ENCODE data around the gene CAPN10.
A peak's percentile ranks its signal among the peaks of the same experiment; 100 is the strongest.

Gene CAPN10

DNA sequence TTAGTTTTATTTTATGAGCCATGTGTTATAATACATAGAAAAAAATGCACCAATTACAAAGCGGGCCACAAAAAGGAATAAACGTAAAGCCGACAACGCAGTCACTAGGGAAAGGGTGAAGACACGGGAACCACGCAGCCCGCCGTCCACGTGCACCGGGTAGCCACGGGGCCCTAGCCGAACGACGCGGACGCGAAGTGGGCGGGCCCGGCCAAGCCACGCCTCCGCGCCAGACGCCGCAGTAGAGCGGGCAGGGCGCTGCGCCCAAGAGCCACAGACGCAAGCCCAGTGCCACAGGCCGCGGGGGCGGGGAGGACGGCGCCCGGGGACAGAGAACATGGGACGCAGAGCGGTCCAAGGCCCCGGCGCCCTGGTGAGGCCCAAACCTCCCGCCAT lies 26.5 kb upstream of the CAPN10 start, which contains the start of gene DUSP28:
TSS of gene DUSP28 (plus strand) at position 274 of the 396 bp plus-strand sequence. CDS start 328 bp downstream, outside the sequence.
- no peak within 1 kb of the TSS for H2AK5ac ChIP-seq (ENCODE audit: low read depth, low read length)
- peak within 1 kb of the TSS; percentile 78 for H3K4me2 ChIP-seq (ENCODE audit: insufficient read depth, low read length, poor library complexity, severe bottlenecking)
- H2BK120ac ChIP-seq (ENCODE audit: low read depth, low read length) = peak within 1 kb of the TSS; percentile 49
- H3K4me3 ChIP-seq (ENCODE audit: low read length in 2 of 2) = peak within 1 kb of the TSS; percentile 79 to 92
- peaks cover 0 to 29% of the 10 kb centered on the region in 2 donors for H3K36me3 ChIP-seq (replicated peaks in 1 of 2; ENCODE audit: control insufficient read depth in 2 of 2, insufficient read depth in 2 of 2, low read length in 2 of 2)
- H3K9me3 ChIP-seq (replicated peaks in 1 of 2; ENCODE audit: control insufficient read depth in 2 of 2, insufficient read depth in 1 of 2, low read depth in 1 of 2, low read length in 2 of 2) = no peaks in the 10 kb centered on the region
- H4K8ac ChIP-seq (ENCODE audit: low read depth, low read length) = no peak within 1 kb of the TSS
- H2BK15ac ChIP-seq (ENCODE audit: low read length) = no peak within 1 kb of the TSS
- peak within 1 kb of the TSS; percentile 97 for H2AFZ ChIP-seq (ENCODE audit: low read length)
- peak within 1 kb of the TSS; percentile 90 for H3K9ac ChIP-seq (ENCODE audit: low read depth, low read length, poor library complexity)
- H2BK12ac ChIP-seq (ENCODE audit: low read length) = no peak within 1 kb of the TSS
- H3K79me1 ChIP-seq (ENCODE audit: low read depth, low read length) = peaks cover 7% of the 10 kb centered on the region
- H2BK5ac ChIP-seq (ENCODE audit: low read length) = peak within 1 kb of the TSS; percentile 75
- no CpG with 5 or more reads among the region's 39 CpGs for WGBS, 2 donors (ENCODE audit: extremely low coverage in 2 of 2, insufficient read length in 2 of 2, insufficient replicate concordance in 1 of 2)
- peak; percentile 69 for DNase-seq (ENCODE audit: low spot score)
- peak within 1 kb of the TSS; percentile 60 for H3K4ac ChIP-seq (ENCODE audit: low read length)
- no peak within 1 kb of the TSS for H4K91ac ChIP-seq (ENCODE audit: low read depth, low read length, poor library complexity)
- peak within 1 kb of the TSS; percentile 88 for H3K27ac ChIP-seq (replicated peaks; ENCODE audit: low read length)
- H3K27me3 ChIP-seq (ENCODE audit: control insufficient read depth in 3 of 3, insufficient read depth in 3 of 3, low read depth in 1 of 3, low read length in 3 of 3) = peaks cover 0 to 11% (median 0%) of the 10 kb centered on the region in 3 experiments
- H3K4me1 ChIP-seq (ENCODE audit: control insufficient read depth in 2 of 2, insufficient read depth in 1 of 2, low read depth in 1 of 2, low read length in 2 of 2) = peaks cover 7% of the 10 kb centered on the region in 2 donors
- peak within 1 kb of the TSS; percentile 77 for H3K23ac ChIP-seq (ENCODE audit: low read depth, low read length, poor library complexity)
- peak within 1 kb of the TSS; percentile 97 for H3K18ac ChIP-seq (ENCODE audit: low read length)
- no peak within 1 kb of the TSS for H3K14ac ChIP-seq (ENCODE audit: low read length)

DNA sequence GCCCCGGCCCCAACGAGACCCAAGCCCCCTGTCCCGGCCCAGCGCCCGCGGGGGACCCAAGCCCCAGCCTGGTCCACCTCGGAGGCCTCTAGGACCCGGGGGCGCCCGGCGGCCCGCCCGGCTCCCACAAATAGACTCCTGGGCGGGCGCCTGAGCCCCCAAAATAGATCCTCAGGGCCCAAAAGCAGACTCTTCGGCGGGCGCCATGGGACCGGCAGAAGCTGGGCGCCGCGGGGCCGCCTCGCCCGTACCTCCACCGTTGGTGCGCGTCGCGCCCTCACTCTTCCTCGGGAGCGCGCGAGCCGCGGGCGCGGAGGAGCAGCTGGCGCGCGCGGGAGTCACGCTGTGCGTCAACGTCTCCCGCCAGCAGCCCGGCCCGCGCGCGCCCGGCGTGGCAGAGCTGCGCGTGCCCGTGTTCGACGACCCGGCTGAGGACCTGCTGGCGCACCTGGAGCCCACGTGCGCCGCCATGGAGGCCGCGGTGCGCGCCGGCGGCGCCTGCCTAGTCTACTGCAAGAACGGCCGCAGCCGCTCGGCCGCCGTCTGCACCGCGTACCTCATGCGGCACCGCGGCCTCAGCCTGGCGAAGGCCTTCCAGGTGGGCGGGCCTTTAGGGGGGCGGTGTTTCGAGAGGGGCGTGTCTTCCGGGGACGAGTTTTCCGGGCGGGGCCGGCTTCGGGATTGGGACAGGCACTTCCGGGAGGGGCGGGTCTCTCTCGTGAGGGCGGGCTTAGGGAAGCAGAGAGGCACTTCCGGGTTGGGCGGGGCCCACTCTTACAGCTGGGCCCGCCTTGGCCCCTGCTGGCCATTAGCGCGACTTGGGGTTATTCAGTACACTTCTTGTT lies 25.8 kb upstream of the CAPN10 start:
- no CpG with 5 or more reads among the region's 101 CpGs for WGBS, 2 donors (ENCODE audit: extremely low coverage in 2 of 2, insufficient read length in 2 of 2, insufficient replicate concordance in 1 of 2)
- H2BK5ac ChIP-seq (ENCODE audit: low read length) = peak overlapping the region; percentile 75

DNA sequence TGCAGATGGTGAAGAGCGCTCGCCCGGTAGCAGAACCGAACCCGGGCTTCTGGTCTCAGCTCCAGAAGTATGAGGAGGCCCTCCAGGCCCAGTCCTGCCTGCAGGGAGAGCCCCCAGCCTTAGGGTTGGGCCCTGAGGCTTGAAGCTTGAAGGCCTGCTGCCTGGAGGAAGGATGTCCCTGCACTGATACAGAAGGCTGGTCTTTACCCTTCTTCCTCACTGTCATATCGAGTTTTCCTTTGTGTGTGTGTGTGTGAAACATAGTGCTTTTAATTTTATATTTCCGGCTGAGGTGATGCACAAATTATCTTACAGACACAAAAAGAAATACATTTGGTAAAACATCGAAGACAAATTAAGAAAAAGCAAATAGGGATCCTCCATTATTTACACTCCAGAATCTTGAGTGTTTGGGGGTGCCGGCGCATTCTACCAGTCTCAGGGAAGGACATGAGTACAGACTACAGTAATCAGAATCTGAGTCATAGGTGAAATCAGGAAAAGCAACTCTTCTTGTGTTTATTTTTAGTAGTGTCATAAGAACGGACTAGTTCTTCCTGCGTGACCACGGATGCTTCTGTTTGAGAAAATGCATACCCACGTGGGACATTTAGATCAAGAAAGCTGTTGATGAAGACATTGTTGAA lies 25.1 kb upstream of the CAPN10 start:
- no peak for DNase-seq (ENCODE audit: low spot score)
- no peak overlapping the region for H2BK5ac ChIP-seq (ENCODE audit: low read length)
- H3K9ac ChIP-seq (ENCODE audit: low read depth, low read length, poor library complexity) = peak overlapping the region; percentile 82
- H3K18ac ChIP-seq (ENCODE audit: low read length) = peak overlapping the region; percentile 95
- H3K36me3 ChIP-seq (replicated peaks in 1 of 2; ENCODE audit: control insufficient read depth in 2 of 2, insufficient read depth in 2 of 2, low read length in 2 of 2) = peaks cover 0 to 22% of the 10 kb centered on the region in 2 donors
- peak overlapping the region; percentile 97 for H2AFZ ChIP-seq (ENCODE audit: low read length)
- peaks cover 2% of the 10 kb centered on the region for H3K79me1 ChIP-seq (ENCODE audit: low read depth, low read length)
- peaks cover 0 to 11% (median 0%) of the 10 kb centered on the region in 3 experiments for H3K27me3 ChIP-seq (ENCODE audit: control insufficient read depth in 3 of 3, insufficient read depth in 3 of 3, low read depth in 1 of 3, low read length in 3 of 3)
- H2BK120ac ChIP-seq (ENCODE audit: low read depth, low read length) = peak overlapping the region; percentile 49
- H4K8ac ChIP-seq (ENCODE audit: low read depth, low read length) = no peak overlapping the region
- no peak overlapping the region for H3K4ac ChIP-seq (ENCODE audit: low read length)
- H3K4me3 ChIP-seq (ENCODE audit: low read length in 2 of 2) = peak overlapping the region; percentile 76 to 79
- H4K91ac ChIP-seq (ENCODE audit: low read depth, low read length, poor library complexity) = no peak overlapping the region
- no CpG with 5 or more reads among the region's 14 CpGs for WGBS, 2 donors (ENCODE audit: extremely low coverage in 2 of 2, insufficient read length in 2 of 2, insufficient replicate concordance in 1 of 2)
- H2AK5ac ChIP-seq (ENCODE audit: low read depth, low read length) = no peak overlapping the region
- H2BK15ac ChIP-seq (ENCODE audit: low read length) = no peak overlapping the region
- peak overlapping the region; percentile 96 for H3K14ac ChIP-seq (ENCODE audit: low read length)
- peaks cover 14% of the 10 kb centered on the region in 2 donors for H3K4me1 ChIP-seq (ENCODE audit: control insufficient read depth in 2 of 2, insufficient read depth in 1 of 2, low read depth in 1 of 2, low read length in 2 of 2)
- H3K4me2 ChIP-seq (ENCODE audit: insufficient read depth, low read length, poor library complexity, severe bottlenecking) = peak overlapping the region; percentile 78
- H3K23ac ChIP-seq (ENCODE audit: low read depth, low read length, poor library complexity) = no peak overlapping the region
- no peak overlapping the region for H2BK12ac ChIP-seq (ENCODE audit: low read length)
- peaks cover 0 to 2% of the 10 kb centered on the region in 2 donors for H3K9me3 ChIP-seq (replicated peaks in 1 of 2; ENCODE audit: control insufficient read depth in 2 of 2, insufficient read depth in 1 of 2, low read depth in 1 of 2, low read length in 2 of 2)
- H3K27ac ChIP-seq (replicated peaks; ENCODE audit: low read length) = peak overlapping the region; percentile 45

More for the DNA sequence above, 25.8 kb upstream of the CAPN10 start:
- peak overlapping the region; percentile 90 for H3K9ac ChIP-seq (ENCODE audit: low read depth, low read length, poor library complexity)
- DNase-seq (ENCODE audit: low spot score) = peak; percentile 97
- peaks cover 0 to 2% of the 10 kb centered on the region in 2 donors for H3K9me3 ChIP-seq (replicated peaks in 1 of 2; ENCODE audit: control insufficient read depth in 2 of 2, insufficient read depth in 1 of 2, low read depth in 1 of 2, low read length in 2 of 2)
- H2AFZ ChIP-seq (ENCODE audit: low read length) = peak overlapping the region; percentile 97
- H3K14ac ChIP-seq (ENCODE audit: low read length) = no peak overlapping the region
- H3K23ac ChIP-seq (ENCODE audit: low read depth, low read length, poor library complexity) = peak overlapping the region; percentile 77
- peaks cover 8 to 10% of the 10 kb centered on the region in 2 donors for H3K4me1 ChIP-seq (ENCODE audit: control insufficient read depth in 2 of 2, insufficient read depth in 1 of 2, low read depth in 1 of 2, low read length in 2 of 2)
- H2BK15ac ChIP-seq (ENCODE audit: low read length) = no peak overlapping the region
- peaks cover 4% of the 10 kb centered on the region for H3K79me1 ChIP-seq (ENCODE audit: low read depth, low read length)
- peak overlapping the region; percentile 49 for H2BK120ac ChIP-seq (ENCODE audit: low read depth, low read length)
- no peak overlapping the region for H2BK12ac ChIP-seq (ENCODE audit: low read length)
- no peak overlapping the region for H4K91ac ChIP-seq (ENCODE audit: low read depth, low read length, poor library complexity)
- H3K27me3 ChIP-seq (ENCODE audit: control insufficient read depth in 3 of 3, insufficient read depth in 3 of 3, low read depth in 1 of 3, low read length in 3 of 3) = peaks cover 0 to 11% (median 0%) of the 10 kb centered on the region in 3 experiments
- H3K27ac ChIP-seq (replicated peaks; ENCODE audit: low read length) = peak overlapping the region; percentile 88
- H3K4ac ChIP-seq (ENCODE audit: low read length) = peak overlapping the region; percentile 60
- H3K4me3 ChIP-seq (ENCODE audit: low read length in 2 of 2) = peak overlapping the region; percentile 79 to 92
- peak overlapping the region; percentile 97 for H3K18ac ChIP-seq (ENCODE audit: low read length)
- no peak overlapping the region for H4K8ac ChIP-seq (ENCODE audit: low read depth, low read length)
- peaks cover 0 to 25% of the 10 kb centered on the region in 2 donors for H3K36me3 ChIP-seq (replicated peaks in 1 of 2; ENCODE audit: control insufficient read depth in 2 of 2, insufficient read depth in 2 of 2, low read length in 2 of 2)
- H2AK5ac ChIP-seq (ENCODE audit: low read depth, low read length) = no peak overlapping the region
- peak overlapping the region; percentile 78 for H3K4me2 ChIP-seq (ENCODE audit: insufficient read depth, low read length, poor library complexity, severe bottlenecking)

Measured in neuronal stem cell (in vitro differentiated cells).